Activated CD4-positive, alpha-beta T cell treated with anti-CD3 and anti-CD28 coated beads, Interleukin-2, Interleukin-4, amounts not matched to agents 100 ng/mL and 50 ng/mL, durations not matched to agents 16 hours and 8 hours (primary cell): ENCODE measurements around the gene LSM14B.

Source experiments
- DNase-seq: peaks from one replicate; pipeline ENCODE4 v3.0.0-alpha.2; 2020; ENCODE audit warnings: low spot score

The LSM14B gene

GRCh38 chr20:62164879-62165761, 42.8 kb downstream of the LSM14B start:
- DNase-seq: no peak

- no peak for DNase-seq
Measured at GRCh38 chr20:62165762-62166399, 43.6 kb downstream of the LSM14B start.

GRCh38 chr20:62167474-62167873, 45.2 kb downstream of the LSM14B start:
- no peak for DNase-seq

- no peak for DNase-seq
Measured at GRCh38 chr20:62168061-62168460, 45.8 kb downstream of the LSM14B start.

GRCh38 chr20:62168890-62169435, 46.7 kb downstream of the LSM14B start:
- DNase-seq: no peak

GRCh38 chr20:62170536-62170935, 48.3 kb downstream of the LSM14B start:
- DNase-seq: no peak

GRCh38 chr20:62171245-62171644, 49.0 kb downstream of the LSM14B start:
- no peak for DNase-seq

- no peak for DNase-seq
Measured at GRCh38 chr20:62172666-62173065, 50.4 kb downstream of the LSM14B start.

- no peak for DNase-seq
Measured at GRCh38 chr20:62174021-62174804, 51.9 kb downstream of the LSM14B start.

- DNase-seq: no peak
Measured at GRCh38 chr20:62174870-62175624, 52.8 kb downstream of the LSM14B start.

- DNase-seq: no peak
Measured at GRCh38 chr20:62175711-62176110, 53.4 kb downstream of the LSM14B start.

GRCh38 chr20:62176866-62177265, 54.6 kb downstream of the LSM14B start:
- DNase-seq: no peak

GRCh38 chr20:62177307-62177706, 55.0 kb downstream of the LSM14B start:
- DNase-seq: no peak

- DNase-seq: no peak
Measured at GRCh38 chr20:62178316-62179161, 56.3 kb downstream of the LSM14B start.

GRCh38 chr20:62179162-62179504, 56.9 kb downstream of the LSM14B start:
- no peak for DNase-seq

GRCh38 chr20:62181808-62182207, 59.5 kb downstream of the LSM14B start:
- DNase-seq: no peak

GRCh38 chr20:62182469-62183425, 60.5 kb downstream of the LSM14B start, which contains the start of gene MTG2:
TSS of gene MTG2 (plus strand) at chr20:62183028. CDS start at chr20:62193421, 10,393 bp downstream.
- DNase-seq: peak; percentile 96

GRCh38 chr20:62183426-62184142, 61.3 kb downstream of the LSM14B start:
- DNase-seq: no peak
